Esophagus muscularis mucosa (tissue), 4 donors: ENCODE data around the gene IMMT. TPM values are rescaled to one million over a fixed set of nuclear protein-coding genes. Genes with fewer than 3 reads are reported as not detected.

Experiments used
- DNase-seq: peaks from one replicate; pipeline ENCODE4 v3.0.0-alpha.2; 2017; ENCODE audit errors: extremely low spot score
- H3K27ac ChIP-seq, 4 donors: fragments of 200-600 bp; sonication (generic); replicated peaks in 1 of 4; 1 replicate in 3 of 4; 2 replicates in 1 of 4; pipeline ENCODE4 v1.5.1; 2016 to 2019; ENCODE audit warnings: mild to moderate bottlenecking in 1 of 4
- H3K27me3 ChIP-seq, 4 donors: fragments of 200-600 bp; sonication (generic); one replicate each; pipeline versions ENCODE4 v1.5.1 to v1.6.0; 2016 to 2019
- H3K36me3 ChIP-seq, 4 donors: fragments of 200-600 bp; sonication (generic); one replicate each; pipeline ENCODE4 v1.5.1; 2016 to 2019
- H3K4me1 ChIP-seq, 4 donors: fragments of 200-600 bp; sonication (generic); one replicate each; pipeline ENCODE4 v1.5.1; 2016 to 2019
- H3K4me3 ChIP-seq, 4 donors: fragments of 200-600 bp; sonication (generic); 1 replicate in 2 of 4; 2 replicates in 2 of 4; pipeline ENCODE4 v1.5.1; 2016 to 2019; ENCODE audit warnings: mild to moderate bottlenecking in 4 of 4, moderate library complexity in 1 of 4
- H3K9me3 ChIP-seq, 4 donors: fragments of 200-600 bp; sonication (generic); 1 replicate in 3 of 4; 2 replicates in 1 of 4; pipeline ENCODE4 v1.5.1; 2016 to 2019
- EP300 ChIP-seq: sonication (generic); formaldehyde crosslinking; IDR thresholded peaks from one replicate; pipeline ENCODE4 v1.6.1; 2017; ENCODE audit warnings: antibody characterized with exemption
- POLR2A ChIP-seq: fragments of 450-650 bp; IDR thresholded peaks from one replicate; pipeline ENCODE4 v1.6.1; 2017; ENCODE audit warnings: antibody characterized with exemption, moderate library complexity, mild to moderate bottlenecking, low read depth
- POLR2AphosphoS5 ChIP-seq, 2 donors: sonication (generic); formaldehyde crosslinking; IDR thresholded peaks; one replicate each; pipeline ENCODE4 v1.6.1; 2017; ENCODE audit warnings: antibody characterized with exemption in 2 of 2
- WGBS: methylation state at CpG from one replicate; pipeline ENCODE4 v1.1.5; 2018; 5-methylcytosine and 5-hydroxymethylcytosine counted together
- intact Hi-C: fragments of 100-400 bp; cut with DNase I; formaldehyde crosslinking; loops from one replicate; pipeline ENCODE4 v1.15.1; 2023
- total RNA-seq, 4 donors: library from RNA; depleted of rRNA; stranded (reverse); fragments of >200 nt; gene quantifications; one replicate each; pipeline versions ENCODE4 v1.1.0 to v1.2.1, GENCODE V29; 2016
- TF ChIP-seq, protein P1 (sequence below), 3 experiments: fragments of 200-600 bp in 2 of 3; fragments of 450-650 bp in 1 of 3; sonication (generic) in 2 of 3; IDR thresholded peaks; one replicate each; pipeline ENCODE4 v1.5.1; 2017 to 2019; ENCODE audit warnings: antibody characterized with exemption in 3 of 3, mild to moderate bottlenecking in 2 of 3, moderate library complexity in 1 of 3

IMMT gene
- total RNA-seq, 4 donors from 2014 or later, result 53.5 to 68.1 (median 66.6) TPM

DNA sequence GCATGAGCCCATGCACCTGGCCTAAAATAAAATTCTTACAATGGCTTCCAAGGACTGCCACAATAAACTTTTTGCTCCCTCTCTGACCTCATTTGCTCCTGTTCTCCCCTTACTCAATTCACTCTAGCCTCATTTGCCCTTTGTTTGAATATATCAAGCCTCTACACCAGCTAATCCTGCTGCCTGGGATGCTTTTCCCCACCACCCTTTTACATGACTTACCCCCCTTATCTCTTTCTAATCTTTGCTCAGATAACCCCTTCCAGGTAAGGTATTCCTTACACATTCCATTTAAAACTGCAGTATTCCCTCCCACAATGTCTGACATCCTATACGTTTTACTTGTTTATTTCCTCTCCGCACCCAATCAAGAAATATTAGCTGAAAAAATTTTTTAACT lies 22.7 kb downstream of the IMMT start:
- H3K4me3 ChIP-seq, result no peak overlapping the region
- 13% methylated on average over 2 of the region's 2 CpGs for WGBS
- H3K27me3 ChIP-seq, result no peaks in the 10 kb centered on the region
- intact Hi-C loops, result no loop called here
- peaks cover 6 to 21% (median 9%) of the 10 kb centered on the region in 4 donors for H3K4me1 ChIP-seq
- no peak for TF ChIP-seq POLR2AphosphoS5 (IDR thresholded peaks at IDR 0.05)
- TF ChIP-seq POLR2A, result no peak
- TF ChIP-seq, protein P1, sequence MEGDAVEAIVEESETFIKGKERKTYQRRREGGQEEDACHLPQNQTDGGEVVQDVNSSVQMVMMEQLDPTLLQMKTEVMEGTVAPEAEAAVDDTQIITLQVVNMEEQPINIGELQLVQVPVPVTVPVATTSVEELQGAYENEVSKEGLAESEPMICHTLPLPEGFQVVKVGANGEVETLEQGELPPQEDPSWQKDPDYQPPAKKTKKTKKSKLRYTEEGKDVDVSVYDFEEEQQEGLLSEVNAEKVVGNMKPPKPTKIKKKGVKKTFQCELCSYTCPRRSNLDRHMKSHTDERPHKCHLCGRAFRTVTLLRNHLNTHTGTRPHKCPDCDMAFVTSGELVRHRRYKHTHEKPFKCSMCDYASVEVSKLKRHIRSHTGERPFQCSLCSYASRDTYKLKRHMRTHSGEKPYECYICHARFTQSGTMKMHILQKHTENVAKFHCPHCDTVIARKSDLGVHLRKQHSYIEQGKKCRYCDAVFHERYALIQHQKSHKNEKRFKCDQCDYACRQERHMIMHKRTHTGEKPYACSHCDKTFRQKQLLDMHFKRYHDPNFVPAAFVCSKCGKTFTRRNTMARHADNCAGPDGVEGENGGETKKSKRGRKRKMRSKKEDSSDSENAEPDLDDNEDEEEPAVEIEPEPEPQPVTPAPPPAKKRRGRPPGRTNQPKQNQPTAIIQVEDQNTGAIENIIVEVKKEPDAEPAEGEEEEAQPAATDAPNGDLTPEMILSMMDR (IDR thresholded peaks at IDR 0.05), result no peak
- no peak for TF ChIP-seq EP300
- DNase-seq, result no peak
- no peaks in the 10 kb centered on the region for H3K9me3 ChIP-seq
- H3K27ac ChIP-seq, result no peak overlapping the region
- peaks cover 53 to 82% (median 69%) of the 10 kb centered on the region in 4 donors for H3K36me3 ChIP-seq

DNA sequence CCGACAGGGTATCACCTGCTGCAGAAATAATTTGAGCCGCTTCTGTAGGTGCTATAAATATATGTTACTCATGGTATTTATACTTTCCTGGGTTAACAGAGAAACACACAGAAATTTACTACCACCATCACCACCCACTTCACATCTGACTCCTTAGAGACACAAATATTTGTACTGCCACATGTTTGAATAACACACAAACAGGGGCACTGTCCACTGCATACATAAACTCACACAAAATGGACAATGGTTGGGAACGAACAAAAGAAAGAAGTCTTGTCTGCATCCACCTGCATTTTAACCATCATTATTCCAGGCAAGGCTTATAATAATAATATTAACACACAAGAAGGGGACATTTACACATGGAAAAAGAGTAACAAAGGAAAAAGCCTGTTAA lies 24.0 kb downstream of the IMMT start:
- 92% methylated on average over 3 of the region's 3 CpGs for WGBS
- Histone ChIP-seq H3K9me3 (no peaks in the 10 kb centered on the region), H3K4me1 (peaks cover 6 to 17% (median 9%) of the 10 kb centered on the region in 4 donors), H3K36me3 (peaks cover 44 to 78% (median 72%) of the 10 kb centered on the region in 4 donors), H3K27me3 (no peaks in the 10 kb centered on the region), H3K4me3 (no peak overlapping the region), H3K27ac (no peak overlapping the region)
- DNase-seq, result no peak
- TF ChIP-seq POLR2A (no peak), EP300 (no peak), POLR2AphosphoS5 (IDR thresholded peaks at IDR 0.05) (no peak)
- TF ChIP-seq, protein P1 (IDR thresholded peaks at IDR 0.05), result no peak
- intact Hi-C loops, result no loop called here

DNA sequence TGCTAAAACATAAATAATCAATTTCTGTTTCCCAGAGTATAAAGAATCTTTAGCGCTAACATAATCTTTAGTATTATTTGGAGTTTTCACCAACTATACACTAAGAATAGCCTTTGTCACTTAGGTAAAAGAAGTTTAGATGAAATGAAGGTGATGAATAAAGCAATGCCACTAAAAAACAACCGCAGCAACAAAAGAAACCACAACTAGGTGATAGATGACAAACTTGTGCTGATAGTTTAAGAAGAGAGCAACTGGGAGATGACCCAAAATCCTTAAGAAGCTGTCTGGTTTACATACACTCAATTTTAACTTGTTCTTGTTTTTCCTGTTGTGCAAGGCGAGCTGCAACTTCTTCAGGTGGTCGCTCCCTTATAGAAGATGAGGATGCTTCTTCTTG lies 24.8 kb downstream of the IMMT start:
- Histone ChIP-seq H3K4me1 (peaks cover 6 to 11% (median 9%) of the 10 kb centered on the region in 4 donors), H3K9me3 (no peaks in the 10 kb centered on the region), H3K4me3 (no peak overlapping the region), H3K27me3 (no peaks in the 10 kb centered on the region), H3K27ac (no peak overlapping the region), H3K36me3 (peaks cover 53 to 79% (median 77%) of the 10 kb centered on the region in 4 donors)
- TF ChIP-seq POLR2A, result no peak
- TF ChIP-seq EP300, result no peak
- TF ChIP-seq, protein P1 (IDR thresholded peaks at IDR 0.05), result no peak
- intact Hi-C loops, result no loop called here
- 95% methylated on average over 4 of the region's 4 CpGs for WGBS
- DNase-seq, result no peak

DNA sequence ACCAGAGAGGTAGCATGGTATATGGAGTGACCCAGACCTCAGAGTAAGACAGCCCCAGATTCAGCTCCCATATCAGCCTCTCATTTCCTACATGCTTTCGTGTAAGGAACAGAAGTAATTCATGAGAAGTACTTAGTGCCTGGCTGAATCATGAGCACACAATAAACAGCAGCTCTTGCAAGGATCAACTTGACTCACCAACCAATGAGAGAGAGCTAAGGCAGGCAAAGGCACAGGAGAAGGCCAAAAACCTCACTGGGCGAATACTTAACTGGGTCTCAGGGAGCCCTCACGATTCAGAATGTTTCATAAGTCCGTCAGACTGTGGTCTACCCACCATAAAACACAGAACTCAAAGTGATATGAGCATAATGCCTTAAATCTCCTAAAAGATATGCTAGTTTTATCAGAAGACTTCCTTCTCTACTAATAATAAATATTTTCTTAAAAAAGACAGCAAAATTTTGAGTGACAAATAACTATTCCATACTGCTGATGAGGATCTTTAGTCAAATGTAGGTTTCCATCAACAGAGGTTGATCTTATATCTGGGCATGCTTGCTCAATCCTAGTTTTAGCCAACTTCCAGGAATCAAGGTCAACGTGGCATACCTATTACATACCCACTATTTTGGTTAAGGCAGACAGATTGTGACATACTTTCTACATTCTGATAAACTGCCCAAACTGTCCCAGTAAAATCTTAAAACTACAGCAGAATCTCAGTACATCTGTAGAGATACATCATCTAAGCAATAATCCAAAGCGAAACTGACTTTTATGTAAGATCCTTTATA lies 34.9 kb downstream of the IMMT start:
- H3K4me1 ChIP-seq, result no peaks in the 10 kb centered on the region
- no peak for DNase-seq
- H3K4me3 ChIP-seq, result no peak overlapping the region
- no peak for TF ChIP-seq POLR2A
- TF ChIP-seq POLR2AphosphoS5 (IDR thresholded peaks at IDR 0.05), result no peak
- TF ChIP-seq, protein P1 (IDR thresholded peaks at IDR 0.05), result no peak
- no peak for TF ChIP-seq EP300
- no peaks in the 10 kb centered on the region for H3K9me3 ChIP-seq
- H3K27me3 ChIP-seq, result no peaks in the 10 kb centered on the region
- H3K27ac ChIP-seq, result no peak overlapping the region
- WGBS, result 84% methylated on average over 6 of the region's 6 CpGs
- peaks cover 61 to 98% (median 93%) of the 10 kb centered on the region in 4 donors for H3K36me3 ChIP-seq
- intact Hi-C loops, result no loop called here
